MM.1S (cell line): ENCODE results near the gene RBM12.
"Not testable (repeated sequence)": the region's sequence is repeated elsewhere in the genome, so short reads cannot be mapped to it uniquely, and the experiment has no call there.

ENCODE experiments used
- DNase-seq: peaks from one replicate; pipeline ENCODE4 v3.0.0-alpha.2; 2015
- H2AFZ ChIP-seq: fragments of 300-600 bp; sonication (generic); 2 replicates; pipeline ENCODE4 v1.6.0; 2016; ENCODE audit warnings: antibody characterized with exemption, low read length
- H3F3A ChIP-seq: fragments of 300-600 bp; sonication (generic); 2 replicates; pipeline ENCODE4 v1.6.1; 2016; ENCODE audit warnings: mild to moderate bottlenecking, antibody characterized with exemption, low read length, moderate library complexity, mixed read lengths; ENCODE audit not compliant: insufficient read depth
- H3K27ac ChIP-seq: fragments of 300-600 bp; sonication (generic); 2 replicates; pipeline ENCODE4 v1.5.1; 2016; ENCODE audit warnings: mild to moderate bottlenecking, low read length
- H3K27me3 ChIP-seq: fragments of 300-600 bp; sonication (generic); replicated peaks from 2 replicates; pipeline ENCODE4 v1.6.0; 2016; ENCODE audit warnings: low read length; ENCODE audit not compliant: insufficient read depth
- H3K36me3 ChIP-seq: fragments of 300-600 bp; sonication (generic); replicated peaks from 2 replicates; pipeline ENCODE4 v1.6.1; 2016; ENCODE audit warnings: mild to moderate bottlenecking, low read length, mixed read lengths; ENCODE audit not compliant: insufficient read depth
- H3K4me1 ChIP-seq: fragments of 300-600 bp; sonication (generic); 2 replicates; pipeline ENCODE4 v1.6.1; 2016; ENCODE audit warnings: low read length, mixed read lengths
- H3K4me2 ChIP-seq: fragments of 300-600 bp; sonication (generic); 2 replicates; pipeline ENCODE4 v1.6.0; 2016; ENCODE audit warnings: low read depth, low read length
- H3K4me3 ChIP-seq: fragments of 300-600 bp; sonication (generic); 2 replicates; pipeline ENCODE4 v1.5.1; 2016; ENCODE audit warnings: low read length, mixed read lengths
- H3K79me2 ChIP-seq: fragments of 300-600 bp; sonication (generic); 2 replicates; pipeline ENCODE4 v1.6.1; 2016; ENCODE audit warnings: mixed run types, low read length, mixed read lengths
- H3K9ac ChIP-seq: fragments of 300-600 bp; sonication (generic); 2 replicates; pipeline ENCODE4 v1.6.1; 2016; ENCODE audit warnings: low read length, mixed read lengths
- H3K9me2 ChIP-seq: fragments of 300-600 bp; sonication (generic); replicated peaks from 2 replicates; pipeline ENCODE4 v1.6.1; 2016; ENCODE audit warnings: mild to moderate bottlenecking, low read length, mixed read lengths; ENCODE audit not compliant: insufficient read depth
- H3K9me3 ChIP-seq: fragments of 300-600 bp; sonication (generic); replicated peaks from 2 replicates; pipeline ENCODE4 v1.6.1; 2016; ENCODE audit warnings: mild to moderate bottlenecking, low read length, mixed read lengths; ENCODE audit not compliant: insufficient read depth
- H4K20me1 ChIP-seq: fragments of 300-600 bp; sonication (generic); 2 replicates; pipeline ENCODE4 v1.6.1; 2016; ENCODE audit warnings: mild to moderate bottlenecking, low read length, moderate library complexity, mixed read lengths; ENCODE audit not compliant: insufficient read depth
- EZH2 ChIP-seq: fragments of 300-600 bp; sonication (generic); optimal IDR thresholded peaks from 2 replicates; pipeline ENCODE3; 2017; ENCODE audit warnings: low read depth, mild to moderate bottlenecking, antibody characterized with exemption, low read length, mixed read lengths
- EZH2phosphoT487 ChIP-seq: fragments of 300-600 bp; sonication (generic); IDR thresholded peaks from 2 replicates; pipeline ENCODE4 v1.6.1; 2018; ENCODE audit warnings: antibody characterized with exemption, low read length
- TF ChIP-seq, protein P1 (sequence below): fragments of 300-600 bp; sonication (generic); IDR thresholded peaks from 2 replicates; pipeline ENCODE4 v1.5.1; 2016; ENCODE audit warnings: antibody characterized with exemption, low read length, mixed read lengths

RBM12 gene, protein sequence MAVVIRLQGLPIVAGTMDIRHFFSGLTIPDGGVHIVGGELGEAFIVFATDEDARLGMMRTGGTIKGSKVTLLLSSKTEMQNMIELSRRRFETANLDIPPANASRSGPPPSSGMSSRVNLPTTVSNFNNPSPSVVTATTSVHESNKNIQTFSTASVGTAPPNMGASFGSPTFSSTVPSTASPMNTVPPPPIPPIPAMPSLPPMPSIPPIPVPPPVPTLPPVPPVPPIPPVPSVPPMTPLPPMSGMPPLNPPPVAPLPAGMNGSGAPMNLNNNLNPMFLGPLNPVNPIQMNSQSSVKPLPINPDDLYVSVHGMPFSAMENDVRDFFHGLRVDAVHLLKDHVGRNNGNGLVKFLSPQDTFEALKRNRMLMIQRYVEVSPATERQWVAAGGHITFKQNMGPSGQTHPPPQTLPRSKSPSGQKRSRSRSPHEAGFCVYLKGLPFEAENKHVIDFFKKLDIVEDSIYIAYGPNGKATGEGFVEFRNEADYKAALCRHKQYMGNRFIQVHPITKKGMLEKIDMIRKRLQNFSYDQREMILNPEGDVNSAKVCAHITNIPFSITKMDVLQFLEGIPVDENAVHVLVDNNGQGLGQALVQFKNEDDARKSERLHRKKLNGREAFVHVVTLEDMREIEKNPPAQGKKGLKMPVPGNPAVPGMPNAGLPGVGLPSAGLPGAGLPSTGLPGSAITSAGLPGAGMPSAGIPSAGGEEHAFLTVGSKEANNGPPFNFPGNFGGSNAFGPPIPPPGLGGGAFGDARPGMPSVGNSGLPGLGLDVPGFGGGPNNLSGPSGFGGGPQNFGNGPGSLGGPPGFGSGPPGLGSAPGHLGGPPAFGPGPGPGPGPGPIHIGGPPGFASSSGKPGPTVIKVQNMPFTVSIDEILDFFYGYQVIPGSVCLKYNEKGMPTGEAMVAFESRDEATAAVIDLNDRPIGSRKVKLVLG

DNA sequence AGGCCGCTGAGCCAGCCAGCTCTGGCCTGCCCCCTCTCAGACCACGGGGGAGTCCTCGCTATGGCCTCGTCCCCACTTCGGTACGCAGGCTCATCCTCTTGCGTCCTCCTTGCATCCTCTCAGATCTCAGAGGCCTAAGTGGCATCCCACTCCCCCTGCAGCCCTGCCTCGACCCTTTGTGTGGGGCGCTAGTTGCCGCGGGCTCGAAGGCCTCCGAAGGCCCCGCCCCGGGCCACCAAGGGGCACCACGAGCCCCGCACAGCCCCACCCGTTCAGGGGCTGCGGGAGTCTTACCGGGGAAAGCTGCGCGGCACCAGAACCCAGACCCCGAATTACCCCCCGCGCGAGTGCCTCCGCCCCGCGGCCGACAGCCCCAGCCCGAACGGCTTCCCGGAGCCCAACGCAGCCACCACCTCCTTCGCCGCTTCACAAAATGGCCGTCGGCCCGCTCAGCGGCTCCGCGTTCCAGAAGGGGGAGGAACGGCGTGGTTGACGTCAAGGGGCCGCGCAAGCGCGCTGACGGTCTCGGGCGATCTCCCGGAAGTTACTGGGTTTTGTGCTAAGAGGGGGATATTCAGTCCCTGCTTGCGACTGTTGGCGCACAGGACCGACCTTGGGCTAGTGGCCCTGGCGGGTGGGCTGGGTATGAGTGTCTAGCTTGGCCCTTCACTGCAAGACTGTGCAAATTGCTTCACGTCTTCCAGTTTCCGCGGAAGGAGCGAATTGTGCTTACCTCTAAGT, at the start of gene RBM12, which contains the start of gene CPNE1:
Gene RBM12, minus strand, starts transcription at position 435 of the 741 bp plus-strand sequence. CDS start 9,578 bp downstream, outside the sequence.
Gene CPNE1, minus strand, starts transcription at position 435 of the 741 bp plus-strand sequence. CDS start 31,977 bp downstream, outside the sequence.
- Histone ChIP-seq H3K27me3 (no peaks in the 10 kb centered on the region), H3K27ac (peak within 1 kb of the TSS; percentile 80), H3K79me2 (peaks cover 51% of the 10 kb centered on the region), H4K20me1 (peaks cover 39% of the 10 kb centered on the region), H3K9me3 (no peaks in the 10 kb centered on the region), H3K9me2 (no peaks in the 10 kb centered on the region), H3K4me3 (peak within 1 kb of the TSS; percentile 92), H3K4me1 (peaks cover 31% of the 10 kb centered on the region), H3K36me3 (no peaks in the 10 kb centered on the region), H3F3A (peaks cover 27% of the 10 kb centered on the region), H2AFZ (peak within 1 kb of the TSS; percentile 89), H3K9ac (peak within 1 kb of the TSS; percentile 96), H3K4me2 (peak within 1 kb of the TSS; percentile 82)
- DNase-seq, result peak; percentile 93
- TF ChIP-seq, protein P1, sequence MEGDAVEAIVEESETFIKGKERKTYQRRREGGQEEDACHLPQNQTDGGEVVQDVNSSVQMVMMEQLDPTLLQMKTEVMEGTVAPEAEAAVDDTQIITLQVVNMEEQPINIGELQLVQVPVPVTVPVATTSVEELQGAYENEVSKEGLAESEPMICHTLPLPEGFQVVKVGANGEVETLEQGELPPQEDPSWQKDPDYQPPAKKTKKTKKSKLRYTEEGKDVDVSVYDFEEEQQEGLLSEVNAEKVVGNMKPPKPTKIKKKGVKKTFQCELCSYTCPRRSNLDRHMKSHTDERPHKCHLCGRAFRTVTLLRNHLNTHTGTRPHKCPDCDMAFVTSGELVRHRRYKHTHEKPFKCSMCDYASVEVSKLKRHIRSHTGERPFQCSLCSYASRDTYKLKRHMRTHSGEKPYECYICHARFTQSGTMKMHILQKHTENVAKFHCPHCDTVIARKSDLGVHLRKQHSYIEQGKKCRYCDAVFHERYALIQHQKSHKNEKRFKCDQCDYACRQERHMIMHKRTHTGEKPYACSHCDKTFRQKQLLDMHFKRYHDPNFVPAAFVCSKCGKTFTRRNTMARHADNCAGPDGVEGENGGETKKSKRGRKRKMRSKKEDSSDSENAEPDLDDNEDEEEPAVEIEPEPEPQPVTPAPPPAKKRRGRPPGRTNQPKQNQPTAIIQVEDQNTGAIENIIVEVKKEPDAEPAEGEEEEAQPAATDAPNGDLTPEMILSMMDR, result no peak
- TF ChIP-seq EZH2, result no peak
- no peak for TF ChIP-seq EZH2phosphoT487

DNA sequence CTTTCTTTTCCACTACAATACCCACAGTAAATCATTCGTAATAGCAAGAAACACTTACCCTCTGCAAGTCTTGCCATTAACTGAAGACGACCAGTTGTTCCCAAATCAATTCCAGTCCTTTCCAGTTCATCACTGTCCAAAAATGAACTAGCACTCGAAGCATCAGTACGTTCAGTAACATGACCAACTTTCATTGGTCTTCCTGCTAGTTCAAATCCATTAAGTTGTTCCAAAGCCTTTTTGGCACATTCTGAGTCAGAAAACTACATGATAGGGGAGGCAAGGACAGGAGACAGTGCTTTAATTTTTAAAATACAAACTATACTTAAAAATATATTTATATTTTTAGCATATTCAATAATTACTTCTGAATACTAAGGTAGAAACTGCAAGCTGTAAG, 49.4 kb upstream of the RBM12 start:
- H3K9me3 ChIP-seq, result no peaks in the 10 kb centered on the region

DNA sequence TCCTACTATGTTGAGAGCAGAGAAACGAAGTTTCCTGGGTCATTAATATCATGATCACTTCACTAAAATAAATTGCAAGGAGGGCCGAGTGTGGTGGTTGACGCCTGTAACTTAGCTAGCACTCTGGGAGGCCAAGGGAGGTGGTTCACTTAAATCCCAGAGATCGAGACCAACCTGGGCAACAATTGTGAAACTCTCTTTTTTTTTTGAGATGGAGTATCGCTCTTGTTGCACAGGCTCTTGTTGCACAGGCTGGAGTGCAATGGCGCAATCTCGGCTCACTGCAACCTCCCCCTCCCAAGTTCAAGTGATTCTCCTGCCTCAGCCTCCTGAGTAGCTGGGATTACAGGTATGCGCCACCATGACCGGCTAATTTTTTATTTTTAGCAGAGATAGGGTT, 48.4 kb upstream of the RBM12 start:
- peaks cover 39% of the 10 kb centered on the region for H3K36me3 ChIP-seq

More for the DNA sequence above, 49.4 kb upstream of the RBM12 start:
- H3K79me2 ChIP-seq, result peaks cover 97% of the 10 kb centered on the region
- DNase-seq, result no peak
- no peak overlapping the region for H3K27ac ChIP-seq
- H3K9ac ChIP-seq, result no peak overlapping the region
- H4K20me1 ChIP-seq, result peaks cover 61% of the 10 kb centered on the region
- H2AFZ ChIP-seq, result no peak overlapping the region
- no peaks in the 10 kb centered on the region for H3K27me3 ChIP-seq
- H3K9me2 ChIP-seq, result no peaks in the 10 kb centered on the region
- TF ChIP-seq EZH2phosphoT487, result no peak
- no peak overlapping the region for H3K4me3 ChIP-seq
- no peaks in the 10 kb centered on the region; the same call in 1 of the 2 replicates for H3K4me1 ChIP-seq
- no peak overlapping the region for H3K4me2 ChIP-seq
- peaks cover 39% of the 10 kb centered on the region for H3K36me3 ChIP-seq
- peaks cover 26% of the 10 kb centered on the region for H3F3A ChIP-seq

More for the DNA sequence above, 48.4 kb upstream of the RBM12 start:
- not testable (repeated sequence) for DNase-seq, H3K9ac ChIP-seq, H2AFZ ChIP-seq, H3K9me3 ChIP-seq, H3K4me1 ChIP-seq, H3K9me2 ChIP-seq, H3K4me3 ChIP-seq, H3K27me3 ChIP-seq, H3K4me2 ChIP-seq, H3K27ac ChIP-seq
- Histone ChIP-seq H4K20me1 (peaks cover 55% of the 10 kb centered on the region), H3K79me2 (peaks cover 97% of the 10 kb centered on the region), H3F3A (peaks cover 26% of the 10 kb centered on the region)
